K562 (cell line): Measurements from ENCODE around the gene FARP1.

Source experiments
- ID3 ChIP-seq, 2 experiments: fragments of 250-450 bp in 1 of 2; fragments of 450-650 bp in 1 of 2; sonication (Bioruptor Pico) in 1 of 2; IDR thresholded peaks; 2 replicates each; pipeline versions ENCODE4 v1.6.1 to v1.8.0; 2016 to 2021; ENCODE audit warnings: mild to moderate bottlenecking in 2 of 2, moderate library complexity in 2 of 2, missing compliant biosample characterization in 1 of 2, missing genetic modification characterization in 1 of 2
- L3MBTL2 ChIP-seq: fragments of 450-650 bp; IDR thresholded peaks from 2 replicates; pipeline ENCODE4 v1.6.1; 2016; ENCODE audit warnings: mild to moderate bottlenecking, moderate library complexity
- MTA2 ChIP-seq: fragments of 450-650 bp; IDR thresholded peaks from 2 replicates; pipeline ENCODE4 v1.6.1; 2016; ENCODE audit warnings: low read depth
- MYBL2 ChIP-seq, 2 experiments: fragments of 450-650 bp in 1 of 2; sonication (generic) in 1 of 2; formaldehyde crosslinking in 1 of 2; IDR thresholded peaks; 2 replicates each; pipeline versions ENCODE4 v1.6.1 to v1.8.1; 2017 to 2022; ENCODE audit warnings: borderline replicate concordance in 1 of 2, inconsistent platforms in 1 of 2, low read depth in 1 of 2, mild to moderate bottlenecking in 1 of 2, missing genetic modification reagents in 1 of 2, moderate library complexity in 1 of 2
- POLR2A ChIP-seq: fragments of 450-650 bp; conservative IDR thresholded peaks from 2 replicates; pipeline ENCODE4 v1.6.1; 2016
- STAT6 ChIP-seq: sonication (generic); formaldehyde crosslinking; IDR thresholded peaks from 2 replicates; pipeline ENCODE4 v1.8.1; 2023; ENCODE audit warnings: mild to moderate bottlenecking, missing genetic modification reagents
- TAF1 ChIP-seq: IDR thresholded peaks from 2 replicates; pipeline ENCODE4 v1.6.1; 2011; ENCODE audit warnings: mild to moderate bottlenecking, low read length, moderate library complexity; ENCODE audit not compliant: insufficient read depth, control insufficient read depth, severe bottlenecking; ENCODE audit errors: extremely low read depth

- TF ChIP-seq ID3 (CRISPR knock-in tag; IDR thresholded peaks at IDR 0.05) (no peak), ID3 (tag; IDR thresholded peaks at IDR 0.05) (no peak), MYBL2 (IDR thresholded peaks at IDR 0.05; ENCODE audit: low read depth) (no peak), MYBL2 (CRISPR knock-in tag; IDR thresholded peaks at IDR 0.05; ENCODE audit: borderline replicate concordance) (no peak), MTA2 (no peak), TAF1 (no peak), L3MBTL2 (no peak), POLR2A (no peak), STAT6 (CRISPR knock-in tag) (no peak)
Observed at GRCh38 chr13:98348466-98349200, 205.7 kb downstream of the FARP1 start.
